Endothelial cell of umbilical vein (primary cell): ENCODE measurements around the gene FBLIM1. TPM values are rescaled to one million over a fixed set of nuclear protein-coding genes. Genes with fewer than 3 reads are reported as not detected.

Source experiments
- BruUV-seq: library from RNA; stranded (reverse); fragments of 400-500 nt; replicated peaks from 2 replicates; lab custom pipeline; 2021; lab: Mats Ljungman, UMichigan
- CTCF ChIA-PET: fragments of 300-600, 350-600 bp; sonication (Branson Sonifier 250); formaldehyde crosslinking; loops from one replicate; lab custom pipeline; 2021; ENCODE audit warnings: antibody characterized with exemption, inconsistent platforms; lab: Charles Lee
- POLR2A ChIA-PET: fragments of 300-600, 350-600 bp; sonication (Branson Sonifier 250); formaldehyde crosslinking; loops from one replicate; lab custom pipeline; 2021; ENCODE audit warnings: antibody characterized with exemption, inconsistent platforms; lab: Charles Lee
- DNase-seq: peaks from one replicate; pipeline ENCODE4 v3.0.0-alpha.2; 2011; ENCODE audit warnings: low read depth, low spot score
- FAIRE-seq: peaks from 2 replicates; lab custom pipeline; 2011; peaks lifted over from hg19 to GRCh38; lab: Jason Lieb, UNC
- H2AFZ ChIP-seq: 2 replicates; pipeline ENCODE4 v1.6.0; 2012; ENCODE audit warnings: low read depth, low read length, control low read depth, inconsistent platforms
- H3K27ac ChIP-seq: 2 replicates; pipeline ENCODE4 v1.5.1; 2011; ENCODE audit warnings: low read depth, mild to moderate bottlenecking, control low read depth, low read length, moderate library complexity; ENCODE audit not compliant: insufficient read depth
- H3K27me3 ChIP-seq, 2 experiments: 2 replicates each; pipeline versions ENCODE4 v1.6.0 to v1.6.1; 2011; ENCODE audit warnings: low read length in 2 of 2, mixed read lengths in 1 of 2; ENCODE audit not compliant: control insufficient read depth in 2 of 2, insufficient read depth in 2 of 2
- H3K36me3 ChIP-seq, 2 experiments: 2 replicates in 1 of 2; 3 replicates in 1 of 2; pipeline ENCODE4 v1.5.1; 2011; ENCODE audit warnings: low read length in 2 of 2, mild to moderate bottlenecking in 1 of 2, moderate library complexity in 1 of 2; ENCODE audit not compliant: control insufficient read depth in 2 of 2, insufficient read depth in 2 of 2; ENCODE audit errors: extremely low read depth in 1 of 2
- H3K4me1 ChIP-seq: 3 replicates; pipeline ENCODE4 v1.5.1; 2011; ENCODE audit warnings: mild to moderate bottlenecking, low read length; ENCODE audit not compliant: control insufficient read depth, insufficient read depth; ENCODE audit errors: extremely low read depth
- H3K4me2 ChIP-seq: 2 replicates; pipeline ENCODE4 v1.6.1; 2011; ENCODE audit warnings: low read length, control low read depth, mixed read lengths; ENCODE audit not compliant: insufficient read depth
- H3K4me3 ChIP-seq, 3 experiments: fragments of 200-600 bp in 1 of 3; sonication (generic), shearing (Covaris generic) in 1 of 3; replicated peaks in 1 of 3; 2 replicates each; pipeline ENCODE4 v1.5.1; 2011 to 2016; ENCODE audit warnings: control low read depth in 3 of 3, low read length in 3 of 3, mild to moderate bottlenecking in 2 of 3, inconsistent platforms in 1 of 3, low read depth in 1 of 3, moderate library complexity in 1 of 3; ENCODE audit not compliant: insufficient read depth in 1 of 3
- H3K79me2 ChIP-seq: 2 replicates; pipeline ENCODE4 v1.6.0; 2012; ENCODE audit warnings: low read length, inconsistent platforms; ENCODE audit not compliant: control insufficient read depth, insufficient read depth
- H3K9ac ChIP-seq: replicated peaks from 2 replicates; pipeline ENCODE3; 2011; ENCODE audit warnings: low read length, control low read depth; ENCODE audit not compliant: insufficient read depth; ENCODE audit errors: extremely low read depth
- H3K9me1 ChIP-seq: replicated peaks from 3 replicates; pipeline ENCODE4 v1.6.0; 2011; ENCODE audit warnings: mild to moderate bottlenecking, low read length; ENCODE audit not compliant: control insufficient read depth, insufficient read depth; ENCODE audit errors: extremely low read depth
- H3K9me3 ChIP-seq: replicated peaks from 2 replicates; pipeline ENCODE4 v1.5.1; 2012; ENCODE audit warnings: low read length, inconsistent platforms; ENCODE audit not compliant: control insufficient read depth, insufficient read depth
- H4K20me1 ChIP-seq: replicated peaks from 2 replicates; pipeline ENCODE3; 2011; ENCODE audit warnings: mild to moderate bottlenecking, low read length; ENCODE audit not compliant: control insufficient read depth, insufficient read depth; ENCODE audit errors: extremely low read depth
- EZH2 ChIP-seq: IDR thresholded peaks from 2 replicates; pipeline ENCODE4 v1.6.1; 2012; ENCODE audit warnings: borderline replicate concordance, low read depth, mild to moderate bottlenecking, moderate library complexity, low read length, inconsistent platforms; ENCODE audit not compliant: severe bottlenecking
- FOS ChIP-seq: IDR thresholded peaks from 2 replicates; pipeline ENCODE4 v1.6.1; 2011; ENCODE audit warnings: mild to moderate bottlenecking, low read length, moderate library complexity, borderline replicate concordance; ENCODE audit not compliant: insufficient read depth
- GATA2 ChIP-seq: IDR thresholded peaks from 2 replicates; pipeline ENCODE4 v1.7.0; 2011; ENCODE audit warnings: low read depth, mild to moderate bottlenecking, moderate library complexity, mixed read lengths, low read length; ENCODE audit not compliant: insufficient read length, insufficient read depth
- JUN ChIP-seq: IDR thresholded peaks from 2 replicates; pipeline ENCODE4 v1.6.1; 2011; ENCODE audit warnings: borderline replicate concordance, low read depth; ENCODE audit not compliant: insufficient read length, insufficient read depth
- MYC ChIP-seq: IDR thresholded peaks from one replicate; pipeline ENCODE4 v1.6.1; 2011; ENCODE audit warnings: mild to moderate bottlenecking, low read depth, low read length
- POLR2A ChIP-seq: IDR thresholded peaks from 2 replicates; pipeline ENCODE4 v1.6.1; 2012; ENCODE audit warnings: low read depth, mild to moderate bottlenecking, control low read depth, low read length
- POLR2AphosphoS5 ChIP-seq: IDR thresholded peaks from 2 replicates; pipeline ENCODE4 v1.6.1; 2012; ENCODE audit warnings: low read depth, mild to moderate bottlenecking, control low read depth, low read length, moderate library complexity; ENCODE audit not compliant: insufficient read depth
- dilution Hi-C: fragments of 300-500 bp; cut with MboI; formaldehyde crosslinking; loops from one replicate; pipeline ENCODE4 v1.15.0; 2019; ENCODE audit warnings: low sequenced_read_pairs; ENCODE audit not compliant: extremely low pct_ligation_motif_present
- intact Hi-C: fragments of 100-400 bp; cut with micrococcal nuclease; formaldehyde crosslinking; loops from one replicate; pipeline ENCODE4 v1.10.0; 2022
- polyA plus RNA-seq, 4 experiments: library from polyadenylated mRNA; depleted of rRNA in 3 of 4; stranded (reverse) in 3 of 4; unstranded in 1 of 4; fragments of >200 nt; gene quantifications; 2 replicates each; pipeline versions ENCODE4 v1.2.1 to v1.2.3, GENCODE V29; 2011 to 2012; ENCODE audit warnings: missing spikeins in 1 of 4
- total RNA-seq: library from RNA; stranded (reverse); gene quantifications from 2 replicates; pipeline ENCODE4 v1.2.3, GENCODE V29; 2021
- TF ChIP-seq, protein P1 (sequence below), 2 donors: IDR thresholded peaks; 1 replicate in 1 of 2; 2 replicates in 1 of 2; pipeline ENCODE4 v1.5.1; 2011; ENCODE audit warnings: low read length in 2 of 2, mild to moderate bottlenecking in 2 of 2, moderate library complexity in 2 of 2, control low read depth in 1 of 2, inconsistent platforms in 1 of 2, low read depth in 1 of 2; ENCODE audit not compliant: insufficient read depth in 1 of 2; ENCODE audit errors: extremely low read depth in 1 of 2
- TF ChIP-seq, protein P2 (sequence below): IDR thresholded peaks from 2 replicates; pipeline ENCODE4 v1.6.1; 2011; ENCODE audit not compliant: insufficient read depth, insufficient read length

The FBLIM1 gene
- total and polyA plus RNA-seq, 2 donors (not counting 3 experiments of a cell fraction or from before 2014, with no cell fraction given) = 363 to 414 TPM

GRCh38 chr1:15733726-15734226 lies 24.8 kb upstream of the FBLIM1 start:
- DNase-seq (no peak), FAIRE-seq (no peak)
- no peak overlapping the region for H2AFZ ChIP-seq
- H3K27ac ChIP-seq = no peak overlapping the region
- no peaks in the 10 kb centered on the region for H3K9me1 ChIP-seq
- ChIA-PET POLR2A (no interaction called here), CTCF (no interaction called here)
- H3K9me3 ChIP-seq = no peaks in the 10 kb centered on the region
- no peaks in the 10 kb centered on the region for H3K4me1 ChIP-seq
- H3K9ac ChIP-seq = no peak overlapping the region
- intact Hi-C loops (no loop called here), dilution Hi-C loops (no loop called here)
- H3K79me2 ChIP-seq = no peaks in the 10 kb centered on the region
- no peaks in the 10 kb centered on the region for H4K20me1 ChIP-seq
- no peaks in the 10 kb centered on the region for H3K27me3 ChIP-seq
- TF ChIP-seq MYC = no peak
- TF ChIP-seq POLR2AphosphoS5 = no peak
- TF ChIP-seq, protein P1, sequence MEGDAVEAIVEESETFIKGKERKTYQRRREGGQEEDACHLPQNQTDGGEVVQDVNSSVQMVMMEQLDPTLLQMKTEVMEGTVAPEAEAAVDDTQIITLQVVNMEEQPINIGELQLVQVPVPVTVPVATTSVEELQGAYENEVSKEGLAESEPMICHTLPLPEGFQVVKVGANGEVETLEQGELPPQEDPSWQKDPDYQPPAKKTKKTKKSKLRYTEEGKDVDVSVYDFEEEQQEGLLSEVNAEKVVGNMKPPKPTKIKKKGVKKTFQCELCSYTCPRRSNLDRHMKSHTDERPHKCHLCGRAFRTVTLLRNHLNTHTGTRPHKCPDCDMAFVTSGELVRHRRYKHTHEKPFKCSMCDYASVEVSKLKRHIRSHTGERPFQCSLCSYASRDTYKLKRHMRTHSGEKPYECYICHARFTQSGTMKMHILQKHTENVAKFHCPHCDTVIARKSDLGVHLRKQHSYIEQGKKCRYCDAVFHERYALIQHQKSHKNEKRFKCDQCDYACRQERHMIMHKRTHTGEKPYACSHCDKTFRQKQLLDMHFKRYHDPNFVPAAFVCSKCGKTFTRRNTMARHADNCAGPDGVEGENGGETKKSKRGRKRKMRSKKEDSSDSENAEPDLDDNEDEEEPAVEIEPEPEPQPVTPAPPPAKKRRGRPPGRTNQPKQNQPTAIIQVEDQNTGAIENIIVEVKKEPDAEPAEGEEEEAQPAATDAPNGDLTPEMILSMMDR (IDR thresholded peaks at IDR 0.05; ENCODE audit: extremely low read depth in 1 of 2, insufficient read depth in 1 of 2, low read depth in 1 of 2, low read length in 2 of 2) = no peak
- TF ChIP-seq FOS = no peak
- no peak for TF ChIP-seq GATA2
- no peak for TF ChIP-seq EZH2
- no peak for TF ChIP-seq JUN
- TF ChIP-seq POLR2A = no peak
- TF ChIP-seq, protein P2, sequence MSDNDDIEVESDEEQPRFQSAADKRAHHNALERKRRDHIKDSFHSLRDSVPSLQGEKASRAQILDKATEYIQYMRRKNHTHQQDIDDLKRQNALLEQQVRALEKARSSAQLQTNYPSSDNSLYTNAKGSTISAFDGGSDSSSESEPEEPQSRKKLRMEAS = no peak
- H3K4me3 ChIP-seq = no peak overlapping the region
- H3K36me3 ChIP-seq = peaks cover 2 to 40% of the 10 kb centered on the region in 2 experiments
- no peak overlapping the region for H3K4me2 ChIP-seq
- no TSS peak for BruUV-seq
